HUES64 (cell line): ENCODE results near the gene SCAANT1.

Source experiments
- H3K27ac ChIP-seq: 2 replicates; pipeline ENCODE4 v1.7.0; 2013; ENCODE audit warnings: low read depth, low read length, inconsistent platforms
- H3K27me3 ChIP-seq: 2 replicates; pipeline ENCODE4 v1.6.1; 2013; ENCODE audit warnings: mild to moderate bottlenecking, low read length; ENCODE audit not compliant: insufficient read depth
- H3K36me3 ChIP-seq: 2 replicates; pipeline ENCODE4 v1.6.1; 2013; ENCODE audit warnings: mild to moderate bottlenecking, low read length; ENCODE audit not compliant: insufficient read depth
- H3K4me1 ChIP-seq: 2 replicates; pipeline ENCODE4 v1.6.1; 2013; ENCODE audit warnings: mild to moderate bottlenecking, low read length, moderate library complexity; ENCODE audit not compliant: insufficient read depth
- H3K4me3 ChIP-seq: 2 replicates; pipeline ENCODE4 v1.5.1; 2013; ENCODE audit warnings: mild to moderate bottlenecking, low read length, moderate library complexity
- H3K9ac ChIP-seq: 2 replicates; pipeline ENCODE4 v1.6.1; 2013; ENCODE audit warnings: mild to moderate bottlenecking, low read depth, low read length
- H3K9me3 ChIP-seq: 2 replicates; pipeline ENCODE4 v1.6.1; 2013; ENCODE audit warnings: low read depth, low read length; ENCODE audit not compliant: insufficient read depth
- WGBS: fragments of 150-250, 120-280 bp; methylation state at CpG from one replicate; pipeline ENCODE4 v1.1.7; 2013; ENCODE audit warnings: missing lambda C conversion rate; 5-methylcytosine and 5-hydroxymethylcytosine counted together

The SCAANT1 gene

DNA sequence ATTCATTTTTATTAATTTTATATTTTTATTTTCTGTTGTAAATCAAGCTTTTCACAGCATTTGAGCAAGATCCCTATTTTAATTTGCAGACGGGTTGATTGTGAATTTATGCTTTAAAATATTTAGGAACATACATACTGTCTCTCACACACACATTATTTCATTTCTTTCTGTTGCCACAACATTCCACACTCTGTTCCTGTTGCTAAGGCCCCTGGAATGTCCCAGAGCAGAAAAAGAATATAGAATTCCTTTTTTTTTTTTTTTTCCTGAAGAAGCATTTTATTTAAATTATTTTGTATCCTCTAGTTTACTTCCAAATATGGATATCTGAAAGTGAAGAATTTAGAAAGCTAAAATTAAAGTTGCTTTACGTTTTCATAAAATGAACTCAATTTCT lies 36.8 kb upstream of the SCAANT1 start:
- no peak overlapping the region for H3K9ac ChIP-seq
- no peak overlapping the region for H3K27ac ChIP-seq
- no peak overlapping the region for H3K4me3 ChIP-seq
- H3K9me3 ChIP-seq: no peaks in the 10 kb centered on the region
- 89% methylated on average over 1 of the region's 2 CpGs for WGBS
- no peaks in the 10 kb centered on the region; the same call in 1 of the 2 replicates for H3K36me3 ChIP-seq
- H3K4me1 ChIP-seq: peaks cover 30% of the 10 kb centered on the region
- H3K27me3 ChIP-seq: no peaks in the 10 kb centered on the region

- WGBS: 79% methylated on average over 2 of the region's 2 CpGs
- Histone ChIP-seq H3K9me3 (no peaks in the 10 kb centered on the region), H3K36me3 (no peaks in the 10 kb centered on the region), H3K27me3 (no peaks in the 10 kb centered on the region), H3K9ac (no peak overlapping the region), H3K27ac (no peak overlapping the region), H3K4me3 (no peak overlapping the region), H3K4me1 (peaks cover 39% of the 10 kb centered on the region)
These were observed 35.4 kb upstream of the SCAANT1 start for GRCh38 chr3:63947594-63947993.

DNA sequence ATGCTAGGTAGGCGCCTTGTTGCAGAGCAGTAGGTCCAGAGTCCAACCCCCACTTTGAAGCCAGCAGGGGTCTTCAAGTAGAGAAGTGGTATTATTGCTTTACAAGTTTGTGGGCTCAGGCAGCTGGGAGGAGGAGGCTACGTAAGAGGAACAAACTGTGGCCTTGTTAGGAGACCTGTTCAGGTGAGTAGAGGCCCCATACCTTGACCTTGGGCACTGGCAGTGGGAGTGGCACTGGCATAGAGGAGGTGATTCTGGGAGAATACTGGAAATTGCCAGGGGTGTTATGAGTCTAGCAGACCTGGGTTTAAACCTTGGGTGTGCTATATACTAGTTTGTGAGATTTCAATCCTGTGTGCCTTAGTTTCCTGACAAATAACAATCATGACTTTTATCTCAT lies 34.6 kb upstream of the SCAANT1 start:
- H3K27me3 ChIP-seq: no peaks in the 10 kb centered on the region
- WGBS: 93% methylated on average over 2 of the region's 2 CpGs
- peaks cover 33% of the 10 kb centered on the region for H3K4me1 ChIP-seq
- H3K4me3 ChIP-seq: no peak overlapping the region
- no peaks in the 10 kb centered on the region for H3K9me3 ChIP-seq
- H3K9ac ChIP-seq: no peak overlapping the region
- H3K27ac ChIP-seq: no peak overlapping the region
- no peaks in the 10 kb centered on the region for H3K36me3 ChIP-seq

- Histone ChIP-seq H3K9me3 (no peaks in the 10 kb centered on the region), H3K4me1 (peaks cover 22% of the 10 kb centered on the region), H3K27me3 (no peaks in the 10 kb centered on the region), H3K9ac (no peak overlapping the region), H3K27ac (no peak overlapping the region), H3K36me3 (no peaks in the 10 kb centered on the region), H3K4me3 (no peak overlapping the region)
- WGBS: 91% methylated on average over 3 of the region's 3 CpGs
These were observed 33.4 kb upstream of the SCAANT1 start for GRCh38 chr3:63945558-63946096.

- H3K36me3 ChIP-seq: no peaks in the 10 kb centered on the region
- H3K4me3 ChIP-seq: no peak overlapping the region
- H3K9me3 ChIP-seq: no peaks in the 10 kb centered on the region
- H3K27me3 ChIP-seq: no peaks in the 10 kb centered on the region
- H3K4me1 ChIP-seq: peaks cover 11% of the 10 kb centered on the region; the same call in 1 of the 2 replicates
- H3K9ac ChIP-seq: no peak overlapping the region
- H3K27ac ChIP-seq: no peak overlapping the region
These were observed 31.5 kb upstream of the SCAANT1 start for GRCh38 chr3:63943678-63944077.

GRCh38 chr3:63942528-63942927 lies 30.3 kb upstream of the SCAANT1 start:
- no peak overlapping the region for H3K4me3 ChIP-seq
- H3K36me3 ChIP-seq: no peaks in the 10 kb centered on the region
- peaks cover 21% of the 10 kb centered on the region for H3K4me1 ChIP-seq
- H3K27ac ChIP-seq: no peak overlapping the region
- H3K27me3 ChIP-seq: no peaks in the 10 kb centered on the region
- H3K9ac ChIP-seq: no peak overlapping the region
- no peaks in the 10 kb centered on the region for H3K9me3 ChIP-seq

- WGBS: 92% methylated on average over 4 of the region's 4 CpGs
- no peak overlapping the region for H3K27ac ChIP-seq
- peaks cover 25% of the 10 kb centered on the region for H3K4me1 ChIP-seq
- H3K36me3 ChIP-seq: no peaks in the 10 kb centered on the region
- H3K4me3 ChIP-seq: no peak overlapping the region
- no peaks in the 10 kb centered on the region for H3K27me3 ChIP-seq
- H3K9ac ChIP-seq: no peak overlapping the region
- no peaks in the 10 kb centered on the region for H3K9me3 ChIP-seq
These were observed 28.2 kb upstream of the SCAANT1 start for GRCh38 chr3:63940389-63940757.

DNA sequence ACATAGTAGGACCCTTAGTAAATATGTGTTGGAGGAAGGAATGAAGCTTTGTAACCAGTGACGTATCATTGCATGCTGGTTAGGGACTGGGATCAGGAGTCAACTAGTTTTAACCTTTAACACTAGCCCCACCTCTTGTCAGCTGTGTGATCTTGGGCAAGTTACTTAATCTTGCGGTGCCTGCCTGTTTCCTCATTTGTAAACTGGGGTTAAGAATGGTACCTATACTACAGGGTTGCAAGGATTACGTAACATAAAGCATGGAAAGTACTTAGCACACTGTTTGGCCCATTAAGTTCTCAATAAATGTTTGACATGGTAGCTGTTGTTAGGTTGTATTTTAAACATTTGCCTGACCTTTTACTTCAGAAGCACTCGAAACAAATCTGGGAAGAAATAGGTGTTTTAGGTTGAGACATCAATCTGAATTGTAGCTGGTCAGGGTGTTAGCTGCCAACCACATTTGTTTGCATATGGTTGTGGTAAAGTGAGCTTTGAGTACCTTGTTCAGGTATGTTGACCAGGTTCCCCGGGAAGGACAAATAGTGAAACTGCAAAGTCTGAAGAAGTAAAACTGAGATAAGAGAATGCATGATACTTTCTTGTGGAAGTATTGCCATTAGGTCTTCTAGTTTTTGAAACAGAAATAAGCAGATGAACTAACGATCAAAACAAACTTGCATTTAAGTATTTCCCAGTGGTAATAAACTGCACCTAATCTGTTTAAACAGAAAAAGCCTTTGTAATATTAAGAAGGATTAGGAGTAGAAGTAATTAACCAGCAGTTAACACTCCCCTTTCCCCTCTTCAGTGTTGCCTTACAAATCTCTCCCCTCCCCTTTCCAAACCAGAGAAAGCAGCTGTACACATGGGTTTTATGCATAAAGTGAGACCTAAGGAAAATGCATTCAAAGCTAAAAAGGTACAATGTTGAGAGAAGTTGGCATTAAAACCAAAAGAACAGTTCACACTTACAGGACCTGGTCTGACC lies 25.8 kb upstream of the SCAANT1 start:
- Histone ChIP-seq H3K27ac (no peak overlapping the region), H3K4me1 (peaks cover 30% of the 10 kb centered on the region), H3K27me3 (no peaks in the 10 kb centered on the region), H3K36me3 (no peaks in the 10 kb centered on the region), H3K9me3 (no peaks in the 10 kb centered on the region), H3K9ac (no peak overlapping the region), H3K4me3 (no peak overlapping the region)
- WGBS: 80% methylated on average over 5 of the region's 6 CpGs

- WGBS: 89% methylated on average over 4 of the region's 4 CpGs
- H3K9me3 ChIP-seq: no peaks in the 10 kb centered on the region
- H3K9ac ChIP-seq: no peak overlapping the region
- H3K36me3 ChIP-seq: no peaks in the 10 kb centered on the region
- no peaks in the 10 kb centered on the region for H3K27me3 ChIP-seq
- peaks cover 31% of the 10 kb centered on the region for H3K4me1 ChIP-seq
- H3K4me3 ChIP-seq: no peak overlapping the region
- no peak overlapping the region for H3K27ac ChIP-seq
These were observed 24.7 kb upstream of the SCAANT1 start for GRCh38 chr3:63936925-63937324.

GRCh38 chr3:63934041-63934866 lies 22.1 kb upstream of the SCAANT1 start:
- no peaks in the 10 kb centered on the region for H3K36me3 ChIP-seq
- no peak overlapping the region for H3K9ac ChIP-seq
- H3K4me1 ChIP-seq: peaks cover 31% of the 10 kb centered on the region
- H3K9me3 ChIP-seq: no peaks in the 10 kb centered on the region
- H3K27me3 ChIP-seq: no peaks in the 10 kb centered on the region
- no peak overlapping the region for H3K4me3 ChIP-seq
- no peak overlapping the region for H3K27ac ChIP-seq
- 84% methylated on average over 6 of the region's 6 CpGs for WGBS

DNA sequence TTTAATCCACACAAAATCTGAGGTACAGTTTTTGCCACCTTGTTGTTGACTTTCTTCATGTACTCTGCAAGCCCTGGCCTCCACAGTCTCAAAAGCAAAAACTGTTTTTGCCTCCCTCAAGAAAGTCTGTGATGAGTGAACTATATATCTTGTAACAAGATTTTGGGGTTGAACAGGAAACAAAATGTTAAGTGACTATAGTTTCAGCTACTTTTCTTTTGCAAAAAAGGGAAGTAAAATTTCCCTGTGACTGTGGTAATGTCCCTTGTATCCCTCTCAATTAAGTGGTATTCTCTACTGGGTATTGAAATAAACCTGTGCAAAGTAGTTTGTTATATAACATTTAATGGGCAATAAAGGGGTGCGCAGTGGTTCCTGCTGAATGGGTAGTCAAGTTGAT lies 21.3 kb upstream of the SCAANT1 start:
- Histone ChIP-seq H3K4me3 (no peak overlapping the region), H3K9me3 (no peaks in the 10 kb centered on the region), H3K27me3 (no peaks in the 10 kb centered on the region), H3K36me3 (no peaks in the 10 kb centered on the region), H3K4me1 (peaks cover 30% of the 10 kb centered on the region), H3K9ac (no peak overlapping the region), H3K27ac (no peak overlapping the region)
- WGBS: 100% methylated on average over 1 of the region's 1 CpG
